HG02885 (cell line): ENCODE data around the gene ZC3H7B.

Experiments
- ATAC-seq: cut with Tn5 transposase; IDR thresholded peaks from one replicate; pipeline ENCODE4 v1.9.1; 2021; ENCODE audit warnings: mild to moderate bottlenecking; ENCODE audit not compliant: unreplicated experiment, poor library complexity

ZC3H7B gene

GRCh38 chr22:41320416-41321240 is 19.3 kb downstream of the ZC3H7B start:
- no peak for ATAC-seq

- no peak for ATAC-seq
These were observed 23.6 kb downstream of the ZC3H7B start for GRCh38 chr22:41324821-41325528.

- no peak for ATAC-seq
These were observed 25.8 kb downstream of the ZC3H7B start for GRCh38 chr22:41327124-41327523.

GRCh38 chr22:41330169-41330568 is 28.8 kb downstream of the ZC3H7B start:
- no peak for ATAC-seq

- no peak for ATAC-seq
These were observed 31.1 kb downstream of the ZC3H7B start for GRCh38 chr22:41332217-41332939.

- no peak for ATAC-seq
These were observed 32.5 kb downstream of the ZC3H7B start for GRCh38 chr22:41333806-41334205.

- ATAC-seq, result no peak
These were observed 32.9 kb downstream of the ZC3H7B start for GRCh38 chr22:41334215-41334614.

GRCh38 chr22:41334951-41335635 is 33.8 kb downstream of the ZC3H7B start:
- ATAC-seq, result no peak

GRCh38 chr22:41338614-41339212 is 37.4 kb downstream of the ZC3H7B start:
- ATAC-seq, result no peak

- ATAC-seq, result no peak
These were observed 38.5 kb downstream of the ZC3H7B start for GRCh38 chr22:41339823-41340222.

GRCh38 chr22:41340357-41340756 is 39.0 kb downstream of the ZC3H7B start:
- ATAC-seq, result no peak

- ATAC-seq, result no peak
These were observed 39.7 kb downstream of the ZC3H7B start for GRCh38 chr22:41341012-41341411.

- no peak for ATAC-seq
These were observed 40.7 kb downstream of the ZC3H7B start for GRCh38 chr22:41341990-41342389.

GRCh38 chr22:41343300-41343699 is 42.0 kb downstream of the ZC3H7B start:
- ATAC-seq, result no peak

- ATAC-seq, result no peak
These were observed 42.4 kb downstream of the ZC3H7B start for GRCh38 chr22:41343717-41344116.

GRCh38 chr22:41344189-41344788 is 43.0 kb downstream of the ZC3H7B start:
- ATAC-seq, result no peak

- no peak for ATAC-seq
These were observed 44.5 kb downstream of the ZC3H7B start for GRCh38 chr22:41345807-41346335.

GRCh38 chr22:41347066-41347859 is 45.9 kb downstream of the ZC3H7B start:
- ATAC-seq, result no peak
